ENCODE data around the gene PIKFYVE.

Gene PIKFYVE

DNA sequence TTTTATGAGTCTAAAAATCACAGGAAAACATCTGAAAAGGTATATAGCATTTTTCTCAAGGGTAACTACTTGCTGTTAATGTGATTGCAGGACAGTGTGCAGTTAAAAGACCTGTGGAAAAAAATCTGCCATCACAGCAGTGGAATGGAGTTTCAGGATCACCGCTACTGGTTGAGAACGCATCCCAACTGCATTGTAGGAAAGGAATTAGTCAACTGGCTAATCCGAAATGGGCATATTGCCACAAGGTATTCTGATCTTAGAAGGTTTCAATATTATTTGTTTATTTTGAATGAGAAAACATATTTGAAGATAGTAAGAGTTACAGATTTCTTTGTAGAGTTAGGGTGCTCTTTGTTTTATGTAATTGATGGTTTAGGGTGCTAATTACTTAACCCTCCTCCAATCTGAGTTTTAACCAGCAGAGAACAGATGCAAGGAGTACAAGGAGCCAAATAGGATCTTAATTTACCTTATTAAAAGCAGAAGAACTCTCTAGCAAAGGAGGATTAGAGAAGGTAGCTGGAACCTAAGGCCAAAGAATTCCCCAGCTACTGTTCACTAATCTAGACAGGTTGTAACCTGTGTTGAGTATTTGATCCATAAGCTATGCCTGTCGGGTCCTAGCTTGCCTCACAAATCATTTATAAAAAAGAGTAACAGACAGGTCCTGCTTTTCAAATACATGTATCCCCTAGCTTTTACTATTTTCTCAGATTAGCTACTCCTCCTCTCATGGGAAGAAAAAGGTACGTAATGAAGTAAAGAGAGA is 35.0 kb downstream of the PIKFYVE start:
- WGBS (ENCODE audit: extremely low coverage, insufficient coverage, insufficient read length), result no CpG with 5 or more reads among the region's 5 CpGs
- Histone ChIP-seq H4K8ac (ENCODE audit: low read depth, low read length) (no peak overlapping the region), H3K4me2 (ENCODE audit: low read length) (no peak overlapping the region), H3K14ac (ENCODE audit: low read length) (no peak overlapping the region), H3K9ac (ENCODE audit: low read length) (no peak overlapping the region), H3K18ac (ENCODE audit: low read length) (no peak overlapping the region), H2AK5ac (ENCODE audit: low read length) (no peak overlapping the region), H3K27ac (ENCODE audit: low read depth, low read length) (no peak overlapping the region), H2BK5ac (ENCODE audit: low read depth, low read length, poor library complexity) (no peak overlapping the region), H2BK12ac (ENCODE audit: low read length) (no peak overlapping the region), H3K9me3 (ENCODE audit: insufficient read depth, low read depth, low read length) (no peaks in the 10 kb centered on the region), H3K4me3 (ENCODE audit: low read depth, low read length) (no peak overlapping the region), H3K79me2 (ENCODE audit: control insufficient read depth, insufficient read depth, low read length, poor library complexity) (no peaks in the 10 kb centered on the region), H3K4me1 (ENCODE audit: control insufficient read depth in 1 of 2, insufficient read depth in 2 of 2, low read length in 2 of 2) (no peaks in the 10 kb centered on the region), H2AFZ (ENCODE audit: insufficient read depth, low read length, poor library complexity) (no peak overlapping the region), H4K12ac (ENCODE audit: low read depth, low read length) (no peak overlapping the region), H3K79me1 (ENCODE audit: low read length) (no peaks in the 10 kb centered on the region), H2BK120ac (ENCODE audit: insufficient read depth, low read length, poor library complexity) (no peak overlapping the region), H3K36me3 (ENCODE audit: control insufficient read depth in 1 of 2, insufficient read depth in 2 of 2, low read length in 2 of 2) (peaks cover 7 to 19% of the 10 kb centered on the region in 2 experiments), H3K4ac (ENCODE audit: low read depth, low read length) (no peak overlapping the region), H3K27me3 (ENCODE audit: insufficient read depth, low read length) (no peaks in the 10 kb centered on the region), H3K23ac (ENCODE audit: low read length) (no peak overlapping the region), H4K91ac (ENCODE audit: low read depth, low read length) (no peak overlapping the region)
- DNase-seq, result no peak

GRCh38 chr2:208304157-208304556 is 38.1 kb downstream of the PIKFYVE start:
- Histone ChIP-seq H2BK5ac (ENCODE audit: low read depth, low read length, poor library complexity) (no peak overlapping the region), H3K4me3 (ENCODE audit: low read depth, low read length) (no peak overlapping the region), H3K14ac (ENCODE audit: low read length) (no peak overlapping the region), H3K36me3 (ENCODE audit: control insufficient read depth in 1 of 2, insufficient read depth in 2 of 2, low read length in 2 of 2) (peaks cover 6 to 14% of the 10 kb centered on the region in 2 experiments), H3K4ac (ENCODE audit: low read depth, low read length) (no peak overlapping the region), H3K9ac (ENCODE audit: low read length) (no peak overlapping the region), H3K79me2 (ENCODE audit: control insufficient read depth, insufficient read depth, low read length, poor library complexity) (no peaks in the 10 kb centered on the region), H2AFZ (ENCODE audit: insufficient read depth, low read length, poor library complexity) (no peak overlapping the region), H3K23ac (ENCODE audit: low read length) (no peak overlapping the region), H3K79me1 (ENCODE audit: low read length) (no peaks in the 10 kb centered on the region), H2BK120ac (ENCODE audit: insufficient read depth, low read length, poor library complexity) (no peak overlapping the region), H3K27ac (ENCODE audit: low read depth, low read length) (no peak overlapping the region), H4K8ac (ENCODE audit: low read depth, low read length) (no peak overlapping the region), H4K91ac (ENCODE audit: low read depth, low read length) (no peak overlapping the region), H2AK5ac (ENCODE audit: low read length) (no peak overlapping the region), H2BK12ac (ENCODE audit: low read length) (no peak overlapping the region), H3K18ac (ENCODE audit: low read length) (no peak overlapping the region), H3K4me2 (ENCODE audit: low read length) (no peak overlapping the region), H3K9me3 (ENCODE audit: insufficient read depth, low read depth, low read length) (no peaks in the 10 kb centered on the region), H3K27me3 (ENCODE audit: insufficient read depth, low read length) (no peaks in the 10 kb centered on the region), H3K4me1 (ENCODE audit: control insufficient read depth in 1 of 2, insufficient read depth in 2 of 2, low read length in 2 of 2) (no peaks in the 10 kb centered on the region), H4K12ac (ENCODE audit: low read depth, low read length) (no peak overlapping the region)
- no peak for DNase-seq
- WGBS (ENCODE audit: extremely low coverage, insufficient coverage, insufficient read length), result no CpG with 5 or more reads among the region's 4 CpGs

GRCh38 chr2:208304695-208305094 is 38.6 kb downstream of the PIKFYVE start:
- Histone ChIP-seq H3K79me2 (ENCODE audit: control insufficient read depth, insufficient read depth, low read length, poor library complexity) (no peaks in the 10 kb centered on the region), H3K4me1 (ENCODE audit: control insufficient read depth in 1 of 2, insufficient read depth in 2 of 2, low read length in 2 of 2) (no peaks in the 10 kb centered on the region), H3K4me3 (ENCODE audit: low read depth, low read length) (no peak overlapping the region), H2BK12ac (ENCODE audit: low read length) (no peak overlapping the region), H3K79me1 (ENCODE audit: low read length) (no peaks in the 10 kb centered on the region), H4K91ac (ENCODE audit: low read depth, low read length) (no peak overlapping the region), H4K12ac (ENCODE audit: low read depth, low read length) (no peak overlapping the region), H4K8ac (ENCODE audit: low read depth, low read length) (no peak overlapping the region), H3K4ac (ENCODE audit: low read depth, low read length) (no peak overlapping the region), H2BK120ac (ENCODE audit: insufficient read depth, low read length, poor library complexity) (no peak overlapping the region), H3K27ac (ENCODE audit: low read depth, low read length) (no peak overlapping the region), H3K14ac (ENCODE audit: low read length) (no peak overlapping the region), H3K4me2 (ENCODE audit: low read length) (no peak overlapping the region), H2AFZ (ENCODE audit: insufficient read depth, low read length, poor library complexity) (no peak overlapping the region), H2AK5ac (ENCODE audit: low read length) (no peak overlapping the region), H3K9ac (ENCODE audit: low read length) (no peak overlapping the region), H3K18ac (ENCODE audit: low read length) (no peak overlapping the region), H3K23ac (ENCODE audit: low read length) (no peak overlapping the region), H3K27me3 (ENCODE audit: insufficient read depth, low read length) (no peaks in the 10 kb centered on the region), H3K36me3 (ENCODE audit: control insufficient read depth in 1 of 2, insufficient read depth in 2 of 2, low read length in 2 of 2) (peaks cover 6 to 13% of the 10 kb centered on the region in 2 experiments), H2BK5ac (ENCODE audit: low read depth, low read length, poor library complexity) (no peak overlapping the region), H3K9me3 (ENCODE audit: insufficient read depth, low read depth, low read length) (no peaks in the 10 kb centered on the region)
- WGBS (ENCODE audit: extremely low coverage, insufficient coverage, insufficient read length), result no CpG with 5 or more reads among the region's 4 CpGs
- no peak for DNase-seq

DNA sequence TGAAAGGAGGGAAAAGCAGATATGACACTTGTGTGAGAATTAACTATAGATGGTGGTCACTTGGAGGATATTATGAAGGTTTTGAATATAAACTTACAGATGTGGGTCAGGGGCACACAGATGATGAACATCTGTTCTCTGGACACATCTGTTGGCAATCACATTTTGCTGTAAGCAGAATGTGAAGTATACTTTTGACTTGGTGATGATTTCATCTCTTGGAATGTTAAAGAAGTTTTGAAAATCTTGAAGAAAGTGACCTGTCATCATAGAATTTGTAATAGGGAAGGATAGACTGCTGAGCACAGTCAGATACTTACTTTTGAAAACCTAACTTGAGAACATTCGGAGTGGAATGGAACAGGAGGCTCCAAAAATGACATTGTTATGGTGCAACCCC is 40.2 kb downstream of the PIKFYVE start:
- H3K9me3 ChIP-seq (ENCODE audit: insufficient read depth, low read depth, low read length), result no peaks in the 10 kb centered on the region
- H3K14ac ChIP-seq (ENCODE audit: low read length), result no peak overlapping the region
- H2BK5ac ChIP-seq (ENCODE audit: low read depth, low read length, poor library complexity), result no peak overlapping the region
- peak in 1 of 2 donors; percentile 53 for DNase-seq
- H3K18ac ChIP-seq (ENCODE audit: low read length), result no peak overlapping the region
- no peaks in the 10 kb centered on the region for H3K4me1 ChIP-seq (ENCODE audit: control insufficient read depth in 1 of 2, insufficient read depth in 2 of 2, low read length in 2 of 2)
- no peak overlapping the region for H3K4me2 ChIP-seq (ENCODE audit: low read length)
- peaks cover 6 to 8% of the 10 kb centered on the region in 2 experiments for H3K36me3 ChIP-seq (ENCODE audit: control insufficient read depth in 1 of 2, insufficient read depth in 2 of 2, low read length in 2 of 2)
- H2AK5ac ChIP-seq (ENCODE audit: low read length), result no peak overlapping the region
- H4K91ac ChIP-seq (ENCODE audit: low read depth, low read length), result no peak overlapping the region
- no peak overlapping the region for H3K9ac ChIP-seq (ENCODE audit: low read length)
- H4K8ac ChIP-seq (ENCODE audit: low read depth, low read length), result no peak overlapping the region
- no peaks in the 10 kb centered on the region for H3K27me3 ChIP-seq (ENCODE audit: insufficient read depth, low read length)
- no CpG with 5 or more reads among the region's 1 CpG for WGBS (ENCODE audit: extremely low coverage, insufficient coverage, insufficient read length)
- H2BK12ac ChIP-seq (ENCODE audit: low read length), result no peak overlapping the region
- H2AFZ ChIP-seq (ENCODE audit: insufficient read depth, low read length, poor library complexity), result no peak overlapping the region
- no peak overlapping the region for H3K4ac ChIP-seq (ENCODE audit: low read depth, low read length)
- H3K79me2 ChIP-seq (ENCODE audit: control insufficient read depth, insufficient read depth, low read length, poor library complexity), result no peaks in the 10 kb centered on the region
- H3K79me1 ChIP-seq (ENCODE audit: low read length), result no peaks in the 10 kb centered on the region
- no peak overlapping the region for H2BK120ac ChIP-seq (ENCODE audit: insufficient read depth, low read length, poor library complexity)
- no peak overlapping the region for H3K23ac ChIP-seq (ENCODE audit: low read length)
- H3K4me3 ChIP-seq (ENCODE audit: low read depth, low read length), result no peak overlapping the region
- H4K12ac ChIP-seq (ENCODE audit: low read depth, low read length), result no peak overlapping the region
- H3K27ac ChIP-seq (ENCODE audit: low read depth, low read length), result no peak overlapping the region
